Tibial artery (tissue), 4 donors: ENCODE data around the gene ELOVL6.

ENCODE experiments used
- DNase-seq, 2 donors: peaks; one replicate each; pipeline ENCODE4 v3.0.0-alpha.2; 2019
- H3K27ac ChIP-seq, 2 donors: fragments of 200-600 bp; sonication (generic) in 1 of 2; 1 replicate in 1 of 2; 2 replicates in 1 of 2; pipeline ENCODE4 v1.5.1; 2018 to 2019; ENCODE audit warnings: mild to moderate bottlenecking in 1 of 2
- H3K27me3 ChIP-seq, 2 donors: fragments of 200-600 bp; sonication (generic) in 1 of 2; one replicate each; pipeline versions ENCODE4 v1.5.1 to v1.6.0; 2016 to 2019
- H3K36me3 ChIP-seq, 3 donors: fragments of 200-600 bp; sonication (generic) in 2 of 3; one replicate each; pipeline ENCODE4 v1.5.1; 2016 to 2019; ENCODE audit warnings: mild to moderate bottlenecking in 2 of 3
- H3K4me1 ChIP-seq, 4 donors: fragments of 200-600 bp; sonication (generic) in 2 of 4; 1 replicate in 3 of 4; 2 replicates in 1 of 4; pipeline ENCODE4 v1.5.1; 2016 to 2019
- H3K4me3 ChIP-seq, 2 donors: fragments of 200-600 bp; sonication (generic) in 1 of 2; 1 replicate in 1 of 2; 2 replicates in 1 of 2; pipeline ENCODE4 v1.5.1; 2018 to 2019; ENCODE audit warnings: mild to moderate bottlenecking in 2 of 2
- H3K9me3 ChIP-seq, 3 donors: fragments of 200-600 bp; sonication (generic) in 1 of 3; one replicate each; pipeline ENCODE4 v1.5.1; 2016 to 2019
- CTCF ChIP-seq, 2 experiments: fragments of 200-600 bp in 1 of 2; fragments of 450-650 bp in 1 of 2; IDR thresholded peaks; one replicate each; pipeline ENCODE4 v1.5.1; 2017 to 2019; ENCODE audit warnings: antibody characterized with exemption in 2 of 2, mild to moderate bottlenecking in 1 of 2, moderate library complexity in 1 of 2
- intact Hi-C: fragments of 100-400 bp; cut with DNase I; formaldehyde crosslinking; loops from one replicate; pipeline ENCODE4 v1.15.0; 2023; ENCODE audit warnings: low total_unique reads

ELOVL6 gene

DNA sequence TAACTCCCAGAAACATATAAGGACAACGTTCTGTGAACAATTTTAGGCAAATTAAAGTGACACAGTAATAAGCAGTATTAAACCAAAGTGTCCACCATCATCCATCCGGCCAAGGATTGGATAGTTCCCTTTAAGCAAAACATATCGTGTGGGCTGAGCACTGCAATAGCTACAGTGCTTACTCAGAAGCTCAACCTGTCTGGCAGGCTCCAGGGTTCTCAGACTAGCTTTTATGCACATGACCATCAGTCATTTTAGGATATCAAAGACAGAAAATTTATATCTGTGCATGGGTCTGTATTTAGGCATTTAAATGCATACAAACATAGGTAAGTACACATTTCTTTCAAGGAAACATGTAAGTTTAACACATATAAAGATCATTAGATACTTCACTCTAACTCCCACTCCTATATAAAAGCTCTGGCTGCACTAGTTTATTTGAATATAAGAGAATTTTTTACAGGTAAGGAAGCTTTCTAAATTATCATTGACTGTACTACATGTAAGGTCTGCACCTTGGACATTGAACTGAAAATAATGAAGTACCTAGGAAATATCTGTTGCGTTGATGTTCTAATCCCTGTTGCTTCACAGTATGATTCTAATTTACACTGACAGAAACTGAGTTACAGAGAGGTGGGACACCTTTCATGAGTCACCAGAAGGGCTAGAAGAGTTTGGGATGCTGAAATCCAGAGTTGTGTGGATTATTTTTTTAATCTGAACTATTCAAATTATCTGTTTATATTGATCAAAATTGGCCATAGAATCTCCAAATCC lies 67.6 kb downstream of the ELOVL6 start:
- no peak for DNase-seq
- Histone ChIP-seq H3K27me3 (no peaks in the 10 kb centered on the region), H3K27ac (no peak overlapping the region), H3K9me3 (no peaks in the 10 kb centered on the region), H3K4me1 (no peaks in the 10 kb centered on the region), H3K36me3 (no peaks in the 10 kb centered on the region), H3K4me3 (no peak overlapping the region)
- no peak for TF ChIP-seq CTCF (IDR thresholded peaks at IDR 0.05)
- intact Hi-C loops, result no loop called here

DNA sequence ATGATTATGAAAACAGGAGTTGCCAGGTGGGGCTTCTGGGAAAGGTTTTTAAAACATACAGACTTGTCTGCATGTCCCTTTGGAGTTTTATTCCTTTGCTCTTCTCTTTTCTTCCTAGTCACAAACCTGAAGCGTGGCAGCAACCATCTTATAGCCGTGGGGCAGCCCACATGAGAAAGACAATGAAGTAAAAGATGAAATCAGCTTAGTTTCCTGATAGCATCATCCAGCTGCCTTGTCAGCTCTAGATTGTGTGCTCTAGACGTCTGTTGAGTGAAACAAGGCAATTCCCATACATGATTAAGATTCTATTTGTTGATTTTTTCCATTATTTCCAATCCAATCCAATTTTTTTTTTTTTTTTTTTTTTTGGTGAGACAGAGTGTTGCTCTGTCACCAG lies 68.9 kb downstream of the ELOVL6 start:
- H3K27ac ChIP-seq, result no peak overlapping the region
- H3K4me3 ChIP-seq, result no peak overlapping the region
- H3K27me3 ChIP-seq, result no peaks in the 10 kb centered on the region
- DNase-seq, result no peak
- H3K9me3 ChIP-seq, result no peaks in the 10 kb centered on the region
- no peaks in the 10 kb centered on the region for H3K36me3 ChIP-seq
- intact Hi-C loops, result no loop called here
- no peaks in the 10 kb centered on the region for H3K4me1 ChIP-seq
- no peak for TF ChIP-seq CTCF (IDR thresholded peaks at IDR 0.05)

GRCh38 chr4:110128472-110128919 lies 69.9 kb downstream of the ELOVL6 start:
- Histone ChIP-seq H3K36me3 (no peaks in the 10 kb centered on the region), H3K27ac (no peak overlapping the region), H3K9me3 (no peaks in the 10 kb centered on the region), H3K27me3 (no peaks in the 10 kb centered on the region), H3K4me3 (no peak overlapping the region), H3K4me1 (no peaks in the 10 kb centered on the region)
- DNase-seq, result no peak
- no peak for TF ChIP-seq CTCF (IDR thresholded peaks at IDR 0.05)
- intact Hi-C loops, result no loop called here

DNA sequence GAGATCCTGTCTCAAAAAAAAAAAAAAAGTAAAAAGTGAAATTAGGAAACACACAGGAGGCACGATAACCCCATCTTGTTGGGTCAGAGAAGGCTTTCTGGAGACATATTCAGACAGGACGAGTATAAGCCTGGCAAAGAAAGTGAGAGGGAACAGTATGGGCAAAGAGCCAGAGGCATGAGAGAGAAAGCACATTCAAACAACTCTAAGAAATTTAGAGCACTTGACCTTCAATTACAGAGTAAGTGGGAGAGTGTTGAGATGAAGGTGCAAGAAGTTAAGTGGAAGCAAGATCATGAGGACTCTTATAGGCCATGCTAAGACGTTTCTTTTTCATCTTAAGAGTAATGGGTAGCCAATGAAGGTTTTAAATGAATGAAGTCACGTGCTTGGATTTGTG lies 70.4 kb downstream of the ELOVL6 start:
- Histone ChIP-seq H3K27ac (no peak overlapping the region), H3K9me3 (no peaks in the 10 kb centered on the region), H3K36me3 (no peaks in the 10 kb centered on the region), H3K27me3 (no peaks in the 10 kb centered on the region), H3K4me1 (no peaks in the 10 kb centered on the region), H3K4me3 (no peak overlapping the region)
- no peak for TF ChIP-seq CTCF (IDR thresholded peaks at IDR 0.05)
- intact Hi-C loops, result no loop called here
- DNase-seq, result no peak

- no peak overlapping the region for H3K27ac ChIP-seq
- H3K4me1 ChIP-seq, result no peaks in the 10 kb centered on the region
- intact Hi-C loops, result no loop called here
- H3K9me3 ChIP-seq, result no peaks in the 10 kb centered on the region
- no peak for TF ChIP-seq CTCF (IDR thresholded peaks at IDR 0.05)
- H3K36me3 ChIP-seq, result no peaks in the 10 kb centered on the region
- no peak for DNase-seq
- H3K4me3 ChIP-seq, result no peak overlapping the region
- H3K27me3 ChIP-seq, result no peaks in the 10 kb centered on the region
Observed at GRCh38 chr4:110124711-110125110, 73.7 kb downstream of the ELOVL6 start.
